ES-I3 (cell line): ENCODE data around the gene CHI3L2.

Experiments used
- H3K36me3 ChIP-seq: 2 replicates; pipeline ENCODE4 v1.6.1; 2013; ENCODE audit warnings: mild to moderate bottlenecking, low read length, control low read depth, moderate library complexity; ENCODE audit not compliant: insufficient read depth
- H3K4me1 ChIP-seq: 2 replicates; pipeline ENCODE4 v1.6.1; 2013; ENCODE audit warnings: mild to moderate bottlenecking, control low read depth, low read length; ENCODE audit not compliant: insufficient read depth
- H3K9ac ChIP-seq: 2 replicates; pipeline ENCODE4 v1.6.1; 2013; ENCODE audit warnings: low read depth, mild to moderate bottlenecking, low read length, moderate library complexity
- H3K9me3 ChIP-seq: 2 replicates; pipeline ENCODE4 v1.6.1; 2013; ENCODE audit warnings: mild to moderate bottlenecking, low read length, moderate library complexity; ENCODE audit not compliant: control insufficient read depth, insufficient read depth

Gene CHI3L2

GRCh38 chr1:111197598-111198284 lies 29.8 kb upstream of the CHI3L2 start:
- Histone ChIP-seq H3K9me3 (no peaks in the 10 kb centered on the region), H3K9ac (no peak overlapping the region), H3K4me1 (no peaks in the 10 kb centered on the region; the same call in 1 of the 2 replicates), H3K36me3 (no peaks in the 10 kb centered on the region)

DNA sequence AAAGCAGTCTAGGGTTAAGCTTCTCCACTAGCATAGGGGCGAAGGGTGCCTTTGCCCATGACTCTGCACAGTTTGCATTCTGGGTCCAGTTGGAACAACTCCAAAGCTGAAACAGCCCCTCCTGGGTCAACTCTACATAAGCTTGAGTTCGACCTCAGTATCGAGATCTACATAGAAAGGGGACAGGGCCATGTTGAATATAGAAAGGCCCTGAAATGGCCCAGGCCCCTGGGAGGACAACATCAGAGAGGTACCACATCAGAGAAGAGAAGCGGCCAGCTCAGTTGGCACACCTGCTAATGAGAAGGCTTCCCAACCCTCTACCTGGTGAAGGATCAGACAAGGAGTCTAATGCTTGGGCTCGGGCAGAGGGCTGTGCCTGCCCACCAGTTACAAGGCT lies 28.7 kb upstream of the CHI3L2 start:
- Histone ChIP-seq H3K9ac (no peak overlapping the region), H3K9me3 (no peaks in the 10 kb centered on the region), H3K36me3 (no peaks in the 10 kb centered on the region), H3K4me1 (no peaks in the 10 kb centered on the region)

DNA sequence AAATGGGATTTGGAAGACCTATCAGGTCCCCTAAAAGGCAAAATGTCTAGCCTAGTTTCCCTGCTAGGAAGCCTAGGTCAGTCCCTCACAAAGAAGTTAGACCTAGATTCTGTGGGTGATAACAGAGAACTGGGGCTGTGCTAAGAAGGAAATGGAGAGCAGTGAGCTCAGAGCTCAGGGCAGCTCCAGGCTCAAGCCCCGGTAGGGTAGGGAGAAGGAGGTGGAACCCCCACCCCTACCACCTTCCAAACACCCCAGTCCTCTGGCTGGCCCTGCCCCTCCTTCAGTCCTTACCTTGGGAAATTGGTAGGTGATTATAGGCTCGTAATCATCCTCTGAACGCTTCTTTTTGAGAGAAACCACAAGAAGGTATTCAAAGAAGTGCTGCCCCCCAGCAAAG lies 28.2 kb upstream of the CHI3L2 start:
- no peaks in the 10 kb centered on the region for H3K36me3 ChIP-seq
- no peaks in the 10 kb centered on the region for H3K9me3 ChIP-seq
- H3K4me1 ChIP-seq, result no peaks in the 10 kb centered on the region
- H3K9ac ChIP-seq, result no peak overlapping the region

GRCh38 chr1:111199881-111200801 lies 27.4 kb upstream of the CHI3L2 start, which contains the start of gene DENND2D:
TSS of gene DENND2D (minus strand) at chr1:111200646. CDS start at chr1:111200459, 187 bp downstream.
- Histone ChIP-seq H3K4me1 (no peaks in the 10 kb centered on the region), H3K36me3 (no peaks in the 10 kb centered on the region), H3K9me3 (no peaks in the 10 kb centered on the region), H3K9ac (no peak within 1 kb of the TSS)

GRCh38 chr1:111200802-111201161 lies 26.7 kb upstream of the CHI3L2 start:
- Histone ChIP-seq H3K9ac (no peak overlapping the region), H3K36me3 (no peaks in the 10 kb centered on the region), H3K4me1 (no peaks in the 10 kb centered on the region), H3K9me3 (no peaks in the 10 kb centered on the region)

DNA sequence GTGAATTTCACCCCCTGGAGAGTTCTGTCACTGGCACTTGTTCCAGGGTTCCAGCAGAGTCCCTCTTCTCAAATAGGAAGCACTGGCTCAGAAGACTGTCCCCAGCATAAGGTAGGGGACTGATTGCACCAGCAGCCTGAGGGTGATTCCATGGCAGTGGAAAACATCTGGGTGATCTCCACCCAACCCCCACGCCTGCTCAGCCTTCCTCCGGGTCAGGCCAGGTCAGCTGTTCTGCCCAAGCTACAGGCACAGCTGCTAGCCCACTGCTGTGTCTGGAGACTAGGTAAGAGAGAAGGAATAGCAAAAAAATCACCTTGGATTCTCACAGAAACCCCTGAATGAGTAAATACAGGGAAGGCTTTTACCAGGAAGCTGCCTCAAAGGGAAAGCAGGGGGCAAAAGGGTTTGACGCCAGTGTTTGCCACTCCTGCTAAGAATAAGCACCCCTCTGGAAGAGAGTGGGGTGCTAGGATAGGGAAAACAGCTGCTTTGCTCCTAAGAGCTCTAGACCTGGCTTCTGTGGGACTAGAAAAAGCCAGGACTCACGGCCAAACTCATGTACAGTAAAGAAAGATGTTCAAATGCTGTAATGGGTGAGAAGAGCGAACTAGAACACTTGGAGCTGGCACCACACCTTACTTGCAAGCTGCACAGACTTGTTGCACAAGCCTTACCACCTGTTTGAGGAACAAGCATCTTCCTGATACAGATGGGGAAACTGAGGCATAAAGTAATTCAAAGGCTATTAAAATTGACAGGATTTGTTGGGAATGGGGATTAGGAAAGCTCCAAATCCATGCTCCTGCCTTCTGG lies 26.0 kb upstream of the CHI3L2 start:
- Histone ChIP-seq H3K36me3 (no peaks in the 10 kb centered on the region), H3K4me1 (no peaks in the 10 kb centered on the region), H3K9ac (no peak overlapping the region), H3K9me3 (no peaks in the 10 kb centered on the region)

DNA sequence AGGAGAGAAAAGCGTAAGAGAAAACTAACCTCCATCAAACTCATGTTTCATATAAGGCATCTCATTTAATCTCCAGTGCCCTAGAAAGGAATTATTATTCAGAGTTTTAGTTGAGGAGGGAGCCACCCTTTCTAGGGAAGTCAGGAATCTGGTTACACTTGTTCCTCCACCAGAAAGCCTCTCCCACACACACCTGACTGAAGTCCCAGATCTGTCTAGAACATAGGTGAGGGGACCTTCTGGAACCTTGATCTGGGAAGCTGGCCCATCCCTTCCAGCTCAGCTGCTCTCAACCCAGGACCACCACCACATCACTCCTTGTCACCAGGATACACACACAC lies 25.2 kb upstream of the CHI3L2 start:
- H3K9ac ChIP-seq, result no peak overlapping the region
- H3K9me3 ChIP-seq, result no peaks in the 10 kb centered on the region
- no peaks in the 10 kb centered on the region for H3K4me1 ChIP-seq
- H3K36me3 ChIP-seq, result no peaks in the 10 kb centered on the region

- Histone ChIP-seq H3K9ac (no peak overlapping the region; the same call in 1 of the 2 replicates), H3K36me3 (no peaks in the 10 kb centered on the region), H3K4me1 (no peaks in the 10 kb centered on the region)
These were observed 24.5 kb upstream of the CHI3L2 start for GRCh38 chr1:111202707-111203623.

DNA sequence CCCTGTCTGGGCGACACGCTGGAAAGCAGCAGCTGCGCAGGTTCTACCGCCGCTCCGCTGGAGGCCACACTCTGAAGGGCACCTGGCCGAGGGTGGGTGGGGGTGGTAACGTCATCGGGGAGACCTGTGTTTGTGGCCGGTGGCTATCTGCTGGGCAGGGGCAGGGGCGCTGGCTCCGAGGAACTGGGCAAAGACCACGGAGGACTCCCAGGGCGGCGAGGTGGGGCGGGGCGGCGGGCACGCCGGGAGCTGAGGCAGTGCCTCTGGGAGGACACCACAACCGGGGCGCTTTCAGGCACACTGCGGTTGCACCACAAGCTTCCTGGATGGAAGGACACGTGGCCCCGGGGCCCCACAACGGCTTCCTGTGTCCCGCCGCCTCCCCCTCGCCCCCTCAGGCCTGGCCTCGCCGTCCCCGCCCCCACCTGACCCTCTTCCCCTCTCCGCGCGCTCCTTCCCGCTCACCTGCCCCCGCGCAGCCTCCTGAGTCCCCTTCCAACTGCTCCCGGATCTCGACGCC lies 23.8 kb upstream of the CHI3L2 start:
- no peaks in the 10 kb centered on the region for H3K36me3 ChIP-seq
- no peaks in the 10 kb centered on the region for H3K9me3 ChIP-seq
- no peaks in the 10 kb centered on the region for H3K4me1 ChIP-seq
- peak overlapping the region; percentile 24; the same call in 1 of the 2 replicates for H3K9ac ChIP-seq

More at GRCh38 chr1:111202707-111203623, 24.5 kb upstream of the CHI3L2 start:
- H3K9me3 ChIP-seq, result no peaks in the 10 kb centered on the region

DNA sequence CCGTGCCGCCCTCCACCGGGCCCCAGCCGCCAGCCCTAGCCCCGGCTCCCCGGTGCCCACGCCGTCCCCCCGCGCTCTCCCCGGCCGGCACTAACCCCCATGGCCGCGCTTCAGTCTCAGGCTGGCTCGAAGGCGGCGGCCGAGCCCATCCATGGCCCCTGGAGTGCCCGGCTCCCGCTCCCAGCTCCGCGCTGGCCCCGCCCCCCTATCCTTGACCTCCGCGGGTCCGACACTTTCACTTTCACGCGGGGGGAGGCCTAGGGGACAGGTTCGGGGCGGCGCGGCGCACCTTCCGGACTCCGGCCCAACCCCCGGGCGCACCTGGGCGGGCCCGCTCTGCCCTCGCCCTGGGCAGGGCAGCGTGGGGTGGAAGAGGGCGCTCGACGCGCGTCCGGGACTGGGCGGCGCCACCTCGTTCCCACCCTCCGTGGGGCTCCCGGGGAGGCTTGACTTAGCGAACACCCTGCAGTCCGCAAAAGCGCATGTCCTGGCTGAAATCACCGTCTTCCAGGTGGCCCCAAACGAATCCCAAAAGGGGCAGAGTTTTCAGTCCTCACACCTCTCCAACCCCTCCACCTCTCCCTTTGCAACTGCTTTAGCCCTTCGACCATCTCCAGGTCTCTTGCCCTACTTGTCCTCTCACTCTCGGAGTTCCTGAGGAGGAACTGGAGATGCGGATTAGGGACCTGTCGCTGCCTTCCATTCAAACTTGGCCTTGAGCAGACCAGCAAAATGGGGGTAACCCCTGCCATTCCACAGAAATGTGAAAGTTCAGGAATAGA lies 23.1 kb upstream of the CHI3L2 start:
- peak overlapping the region; percentile 24; the same call in 1 of the 2 replicates for H3K9ac ChIP-seq
- H3K36me3 ChIP-seq, result no peaks in the 10 kb centered on the region
- no peaks in the 10 kb centered on the region for H3K4me1 ChIP-seq
- H3K9me3 ChIP-seq, result no peaks in the 10 kb centered on the region

DNA sequence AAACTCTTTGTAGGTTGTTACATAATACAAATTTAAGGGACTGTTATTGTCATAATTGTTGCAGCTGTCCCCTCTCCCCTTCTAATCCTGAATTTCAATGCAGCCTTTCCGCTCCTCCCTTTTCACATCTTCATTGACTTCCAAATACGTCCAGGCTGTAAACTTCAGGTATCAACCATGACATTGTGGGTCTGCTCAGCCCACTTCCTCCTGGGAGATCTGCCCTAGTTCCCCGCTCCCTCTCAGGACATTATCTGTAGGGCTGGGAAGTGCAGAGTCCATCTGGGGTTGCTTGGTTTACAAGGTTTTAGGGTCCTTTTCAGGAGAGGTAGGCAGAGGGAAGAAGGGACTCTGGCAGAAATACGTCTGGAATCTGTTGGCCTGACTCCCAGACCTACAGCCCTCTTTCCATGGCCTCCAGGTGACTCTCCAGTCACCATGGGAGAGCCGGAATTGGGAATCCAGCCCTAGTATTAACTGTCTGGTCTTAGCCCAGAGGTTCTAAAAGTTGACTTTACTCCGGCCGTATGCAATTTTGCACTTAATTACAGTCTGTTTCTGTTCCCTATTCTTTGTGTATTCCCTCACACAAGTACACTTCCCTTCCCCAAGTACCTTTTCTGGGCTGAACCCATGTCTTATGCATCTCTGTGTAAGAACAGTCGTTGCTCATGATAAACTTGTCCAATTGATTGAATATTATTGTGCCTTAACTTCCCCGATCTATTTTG lies 22.4 kb upstream of the CHI3L2 start:
- no peak overlapping the region for H3K9ac ChIP-seq
- H3K4me1 ChIP-seq, result no peaks in the 10 kb centered on the region
- H3K36me3 ChIP-seq, result no peaks in the 10 kb centered on the region
- no peaks in the 10 kb centered on the region for H3K9me3 ChIP-seq

DNA sequence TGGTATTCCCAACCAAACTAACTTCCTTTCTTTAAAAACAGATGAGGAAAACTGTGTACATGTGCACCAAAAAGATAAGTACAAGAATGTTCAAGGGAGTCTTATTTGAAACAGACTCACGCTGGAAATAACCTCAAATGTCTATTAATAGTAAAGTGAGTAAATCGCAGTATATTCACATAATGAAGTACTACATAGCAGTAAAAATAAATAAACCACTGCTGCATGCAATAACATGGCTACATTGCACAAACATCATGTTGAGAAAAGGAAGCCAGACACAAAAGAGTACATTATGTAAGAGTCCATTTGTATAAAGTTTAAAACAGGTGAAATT lies 21.8 kb upstream of the CHI3L2 start:
- Histone ChIP-seq H3K36me3 (no peaks in the 10 kb centered on the region), H3K4me1 (no peaks in the 10 kb centered on the region), H3K9me3 (no peaks in the 10 kb centered on the region), H3K9ac (no peak overlapping the region)
